ENCODE data around the gene GJB3.

Gene GJB3

DNA sequence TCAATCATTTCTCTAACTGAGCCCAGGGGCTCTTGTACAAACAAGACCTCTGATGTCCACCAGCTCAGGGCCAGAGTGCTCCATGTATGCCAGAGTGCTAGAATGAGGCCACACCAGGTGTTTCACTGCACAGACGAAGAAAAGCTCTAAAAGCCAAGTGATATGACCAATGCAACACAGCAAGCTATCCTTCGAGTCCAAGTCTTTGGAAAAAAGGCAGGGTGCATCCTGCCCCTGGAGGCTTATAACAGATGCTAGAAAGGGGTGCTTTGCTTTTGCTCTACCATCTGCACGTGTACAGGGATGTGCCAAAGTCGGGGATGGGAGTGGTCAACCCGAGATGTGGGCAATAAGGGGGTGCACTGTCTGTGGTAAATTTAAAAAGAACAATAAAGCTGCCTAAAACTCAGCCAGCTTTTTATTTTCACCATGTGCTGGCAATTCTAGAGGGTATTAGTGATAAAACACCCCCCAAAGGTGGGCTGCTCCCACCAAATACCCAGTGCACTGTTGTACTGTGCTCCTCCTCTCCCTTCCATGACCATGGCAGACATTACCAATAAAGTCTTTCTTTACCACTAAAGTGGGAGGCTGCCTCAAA, 46.4 kb downstream of the GJB3 start:
- no peak for DNase-seq

GRCh38 chr1:34828611-34829010, 47.6 kb downstream of the GJB3 start:
- DNase-seq, result no peak

GRCh38 chr1:34829250-34829649, 48.2 kb downstream of the GJB3 start:
- no peak for DNase-seq

DNA sequence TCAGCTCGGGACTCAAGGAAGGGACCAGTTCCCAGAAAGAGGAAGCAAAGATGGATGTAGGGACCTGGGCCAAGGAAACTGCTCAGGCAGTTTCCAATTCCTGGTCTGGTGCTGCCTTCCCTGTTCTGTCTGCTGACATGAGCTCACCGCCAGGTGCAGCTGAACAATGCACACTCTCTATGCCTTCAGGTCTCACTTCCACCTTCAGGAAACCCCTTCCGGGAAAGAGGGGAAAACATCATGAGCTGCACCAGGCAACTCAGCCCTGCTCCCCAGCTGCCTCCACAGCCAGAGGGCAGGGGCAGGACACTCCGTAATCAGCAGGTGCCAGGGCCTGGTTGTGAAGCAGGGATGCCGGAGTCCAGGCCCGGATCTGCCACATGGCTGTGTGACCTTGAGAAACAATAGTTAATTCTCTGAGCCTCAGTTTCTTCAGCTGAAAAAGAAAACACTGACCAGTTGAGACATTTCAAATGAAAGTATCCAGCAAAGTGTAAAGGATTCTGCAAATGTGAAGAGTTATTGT, 50.8 kb downstream of the GJB3 start:
- DNase-seq, result no peak

DNA sequence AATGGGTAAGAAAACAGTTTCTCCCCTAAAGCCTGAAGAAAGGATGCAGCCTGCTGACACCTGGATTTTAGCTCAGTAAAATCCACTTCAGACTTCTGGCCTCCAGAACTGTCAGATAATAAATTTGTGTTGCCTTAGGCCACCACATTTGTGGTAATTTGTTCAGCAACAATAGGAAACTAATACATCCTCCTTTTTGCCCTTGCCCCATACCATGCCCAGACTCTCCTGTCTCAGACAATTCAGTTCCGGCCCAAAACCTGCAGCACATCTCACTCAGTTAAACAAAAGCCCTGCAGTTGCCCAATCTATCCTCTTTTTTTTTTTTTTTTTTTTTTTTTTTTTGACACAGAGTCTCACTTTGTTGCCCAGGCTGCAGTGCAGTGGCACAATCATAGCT, 52.7 kb downstream of the GJB3 start:
- DNase-seq, result no peak

Data from NCI-H1105 (cell line).